ENCODE results near the gene ISCU.

Gene ISCU

GRCh38 chr12:108604208-108604941 lies 42.0 kb downstream of the ISCU start:
- Histone ChIP-seq H3K27me3 (ENCODE audit: control insufficient read depth, insufficient read depth, low read length, poor library complexity, severe bottlenecking) (no peaks in the 10 kb centered on the region), H3K4me3 (ENCODE audit: insufficient read depth, low read depth, low read length) (no peak overlapping the region), H3K4me1 (ENCODE audit: control insufficient read depth, insufficient read depth, low read length) (no peaks in the 10 kb centered on the region), H3K36me3 (ENCODE audit: control insufficient read depth, insufficient read depth, low read length) (no peaks in the 10 kb centered on the region), H3K9me3 (ENCODE audit: control insufficient read depth, low read length) (no peaks in the 10 kb centered on the region), H3K27ac (ENCODE audit: insufficient read depth, low read depth, low read length, poor library complexity, severe bottlenecking) (no peak overlapping the region)
- 57 to 58% methylated on average over 14 of the region's 14 CpGs for WGBS, 2 experiments

GRCh38 chr12:108605000-108605689 lies 42.7 kb downstream of the ISCU start:
- H3K27ac ChIP-seq (ENCODE audit: insufficient read depth, low read depth, low read length, poor library complexity, severe bottlenecking), result no peak overlapping the region
- H3K27me3 ChIP-seq (ENCODE audit: control insufficient read depth, insufficient read depth, low read length, poor library complexity, severe bottlenecking), result no peaks in the 10 kb centered on the region
- no peaks in the 10 kb centered on the region for H3K36me3 ChIP-seq (ENCODE audit: control insufficient read depth, insufficient read depth, low read length)
- H3K4me3 ChIP-seq (ENCODE audit: insufficient read depth, low read depth, low read length), result no peak overlapping the region
- no peaks in the 10 kb centered on the region for H3K9me3 ChIP-seq (ENCODE audit: control insufficient read depth, low read length)
- WGBS, 2 experiments, result 87 to 92% methylated on average over 3 of the region's 3 CpGs
- H3K4me1 ChIP-seq (ENCODE audit: control insufficient read depth, insufficient read depth, low read length), result peaks cover 6% of the 10 kb centered on the region

GRCh38 chr12:108605690-108606406 lies 43.5 kb downstream of the ISCU start:
- Histone ChIP-seq H3K36me3 (ENCODE audit: control insufficient read depth, insufficient read depth, low read length) (no peaks in the 10 kb centered on the region), H3K27ac (ENCODE audit: insufficient read depth, low read depth, low read length, poor library complexity, severe bottlenecking) (no peak overlapping the region), H3K27me3 (ENCODE audit: control insufficient read depth, insufficient read depth, low read length, poor library complexity, severe bottlenecking) (no peaks in the 10 kb centered on the region), H3K9me3 (ENCODE audit: control insufficient read depth, low read length) (no peaks in the 10 kb centered on the region), H3K4me1 (ENCODE audit: control insufficient read depth, insufficient read depth, low read length) (peaks cover 6% of the 10 kb centered on the region), H3K4me3 (ENCODE audit: insufficient read depth, low read depth, low read length) (no peak overlapping the region)
- 93 to 96% methylated on average over 4 of the region's 4 CpGs for WGBS, 2 experiments

DNA sequence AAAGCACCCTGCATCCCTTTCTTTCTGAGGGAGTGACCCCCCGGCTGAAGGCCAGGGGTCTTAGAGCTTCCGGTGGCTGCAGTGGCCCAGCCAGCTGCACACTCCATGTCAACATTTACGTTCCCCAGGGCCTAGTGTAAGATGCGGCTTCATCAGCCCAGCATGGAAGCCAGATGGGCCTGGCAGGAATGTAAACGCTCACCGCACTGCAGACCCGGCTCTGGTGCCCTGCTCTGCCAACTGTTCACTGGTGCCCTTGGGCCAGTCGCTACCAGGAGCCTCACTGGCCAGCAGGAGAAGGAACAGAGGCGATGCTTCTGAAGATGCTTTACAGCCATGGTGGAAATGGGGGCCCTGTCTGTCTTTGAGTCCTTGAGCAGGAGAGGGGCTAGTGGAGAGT lies 44.1 kb downstream of the ISCU start:
- Histone ChIP-seq H3K27me3 (ENCODE audit: control insufficient read depth, insufficient read depth, low read length, poor library complexity, severe bottlenecking) (no peaks in the 10 kb centered on the region), H3K9me3 (ENCODE audit: control insufficient read depth, low read length) (no peaks in the 10 kb centered on the region)
- WGBS, 2 experiments, result 91 to 92% methylated on average over 9 of the region's 9 CpGs

GRCh38 chr12:108607981-108608600 lies 45.7 kb downstream of the ISCU start:
- WGBS, 2 experiments, result 86 to 87% methylated on average over 10 of the region's 10 CpGs
- no peak overlapping the region for H3K27ac ChIP-seq (ENCODE audit: insufficient read depth, low read depth, low read length, poor library complexity, severe bottlenecking)
- H3K9me3 ChIP-seq (ENCODE audit: control insufficient read depth, low read length), result no peaks in the 10 kb centered on the region
- H3K4me3 ChIP-seq (ENCODE audit: insufficient read depth, low read depth, low read length), result no peak overlapping the region
- no peaks in the 10 kb centered on the region for H3K27me3 ChIP-seq (ENCODE audit: control insufficient read depth, insufficient read depth, low read length, poor library complexity, severe bottlenecking)
- H3K36me3 ChIP-seq (ENCODE audit: control insufficient read depth, insufficient read depth, low read length), result no peaks in the 10 kb centered on the region
- H3K4me1 ChIP-seq (ENCODE audit: control insufficient read depth, insufficient read depth, low read length), result peaks cover 10% of the 10 kb centered on the region

More for the DNA sequence above, 44.1 kb downstream of the ISCU start:
- H3K4me3 ChIP-seq (ENCODE audit: insufficient read depth, low read depth, low read length), result no peak overlapping the region
- peaks cover 6% of the 10 kb centered on the region for H3K4me1 ChIP-seq (ENCODE audit: control insufficient read depth, insufficient read depth, low read length)
- H3K36me3 ChIP-seq (ENCODE audit: control insufficient read depth, insufficient read depth, low read length), result no peaks in the 10 kb centered on the region
- H3K27ac ChIP-seq (ENCODE audit: insufficient read depth, low read depth, low read length, poor library complexity, severe bottlenecking), result no peak overlapping the region

DNA sequence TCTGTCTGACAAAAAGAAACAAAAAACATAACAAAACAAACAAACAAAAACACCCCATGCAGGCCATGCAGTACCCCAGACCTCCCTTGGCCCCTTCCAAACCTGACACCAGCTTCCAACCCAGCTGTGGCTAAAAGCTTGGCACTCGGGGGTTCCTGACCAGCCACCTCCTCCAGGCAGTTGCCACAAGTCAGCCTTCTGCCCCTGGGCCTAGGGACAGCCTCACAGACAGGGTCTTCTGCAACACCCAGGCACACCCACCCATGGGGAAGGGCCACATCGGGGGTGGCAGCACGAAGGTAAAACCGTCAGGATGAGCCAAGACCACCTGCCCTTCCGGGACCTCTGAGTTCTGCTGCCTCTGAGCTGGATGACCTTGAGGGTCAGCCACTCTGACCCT lies 46.2 kb downstream of the ISCU start:
- no peaks in the 10 kb centered on the region for H3K36me3 ChIP-seq (ENCODE audit: control insufficient read depth, insufficient read depth, low read length)
- H3K9me3 ChIP-seq (ENCODE audit: control insufficient read depth, low read length), result no peaks in the 10 kb centered on the region
- H3K4me3 ChIP-seq (ENCODE audit: insufficient read depth, low read depth, low read length), result no peak overlapping the region
- no peaks in the 10 kb centered on the region for H3K27me3 ChIP-seq (ENCODE audit: control insufficient read depth, insufficient read depth, low read length, poor library complexity, severe bottlenecking)
- no peak overlapping the region for H3K27ac ChIP-seq (ENCODE audit: insufficient read depth, low read depth, low read length, poor library complexity, severe bottlenecking)
- 89 to 91% methylated on average over 5 of the region's 5 CpGs for WGBS, 2 experiments
- peaks cover 11% of the 10 kb centered on the region for H3K4me1 ChIP-seq (ENCODE audit: control insufficient read depth, insufficient read depth, low read length)

- WGBS, 2 experiments, result 77 to 81% methylated on average over 21 of the region's 21 CpGs
- Histone ChIP-seq H3K36me3 (ENCODE audit: control insufficient read depth, insufficient read depth, low read length) (no peaks in the 10 kb centered on the region), H3K4me1 (ENCODE audit: control insufficient read depth, insufficient read depth, low read length) (peaks cover 11% of the 10 kb centered on the region)
These were observed 47.3 kb downstream of the ISCU start for GRCh38 chr12:108609537-108610335.

GRCh38 chr12:108610336-108610815 lies 48.0 kb downstream of the ISCU start:
- H3K27ac ChIP-seq (ENCODE audit: insufficient read depth, low read depth, low read length, poor library complexity, severe bottlenecking), result no peak overlapping the region
- H3K4me3 ChIP-seq (ENCODE audit: insufficient read depth, low read depth, low read length), result no peak overlapping the region
- H3K4me1 ChIP-seq (ENCODE audit: control insufficient read depth, insufficient read depth, low read length), result peaks cover 11% of the 10 kb centered on the region
- 93% methylated on average over 8 of the region's 8 CpGs for WGBS, 2 experiments
- H3K27me3 ChIP-seq (ENCODE audit: control insufficient read depth, insufficient read depth, low read length, poor library complexity, severe bottlenecking), result no peaks in the 10 kb centered on the region
- H3K36me3 ChIP-seq (ENCODE audit: control insufficient read depth, insufficient read depth, low read length), result no peaks in the 10 kb centered on the region
- no peaks in the 10 kb centered on the region for H3K9me3 ChIP-seq (ENCODE audit: control insufficient read depth, low read length)

More at GRCh38 chr12:108609537-108610335, 47.3 kb downstream of the ISCU start:
- H3K27ac ChIP-seq (ENCODE audit: insufficient read depth, low read depth, low read length, poor library complexity, severe bottlenecking), result no peak overlapping the region
- H3K27me3 ChIP-seq (ENCODE audit: control insufficient read depth, insufficient read depth, low read length, poor library complexity, severe bottlenecking), result no peaks in the 10 kb centered on the region
- no peaks in the 10 kb centered on the region for H3K9me3 ChIP-seq (ENCODE audit: control insufficient read depth, low read length)
- H3K4me3 ChIP-seq (ENCODE audit: insufficient read depth, low read depth, low read length), result no peak overlapping the region

GRCh38 chr12:108610856-108611605 lies 48.6 kb downstream of the ISCU start:
- H3K4me3 ChIP-seq (ENCODE audit: insufficient read depth, low read depth, low read length), result no peak overlapping the region
- H3K27ac ChIP-seq (ENCODE audit: insufficient read depth, low read depth, low read length, poor library complexity, severe bottlenecking), result no peak overlapping the region
- WGBS, 2 experiments, result 89 to 93% methylated on average over 15 of the region's 15 CpGs
- peaks cover 11% of the 10 kb centered on the region for H3K4me1 ChIP-seq (ENCODE audit: control insufficient read depth, insufficient read depth, low read length)
- H3K9me3 ChIP-seq (ENCODE audit: control insufficient read depth, low read length), result no peaks in the 10 kb centered on the region
- no peaks in the 10 kb centered on the region for H3K27me3 ChIP-seq (ENCODE audit: control insufficient read depth, insufficient read depth, low read length, poor library complexity, severe bottlenecking)
- no peaks in the 10 kb centered on the region for H3K36me3 ChIP-seq (ENCODE audit: control insufficient read depth, insufficient read depth, low read length)

All from ectodermal cell (in vitro differentiated cells).